Effector memory CD4-positive, alpha-beta T cell (primary cell): Measurements from ENCODE around the gene RBM44.
A peak's percentile ranks its signal among the peaks of the same experiment; 100 is the strongest.
"Not testable (repeated sequence)": the region's sequence is repeated elsewhere in the genome, so short reads cannot be mapped to it uniquely, and the experiment has no call there.

Experiments used
- DNase-seq, 3 donors: peaks; one replicate each; pipeline ENCODE4 v3.0.0-alpha.2; 2020
- H3K27ac ChIP-seq: 2 replicates; pipeline ENCODE4 v1.7.0; 2013; ENCODE audit warnings: mild to moderate bottlenecking, low read length, moderate library complexity; ENCODE audit not compliant: insufficient read depth, poor library complexity, severe bottlenecking
- H3K27me3 ChIP-seq: replicated peaks from 2 replicates; pipeline ENCODE4 v1.7.0; 2013; ENCODE audit warnings: mild to moderate bottlenecking, low read length; ENCODE audit not compliant: insufficient read depth, control insufficient read depth, poor library complexity, severe bottlenecking
- H3K36me3 ChIP-seq: 2 replicates; pipeline ENCODE4 v1.7.0; 2013; ENCODE audit warnings: mild to moderate bottlenecking, low read length, moderate library complexity; ENCODE audit not compliant: control insufficient read depth, insufficient read depth
- H3K4me1 ChIP-seq: 2 replicates; pipeline ENCODE4 v1.7.0; 2013; ENCODE audit warnings: low read length, mild to moderate bottlenecking; ENCODE audit not compliant: control insufficient read depth, insufficient read depth, poor library complexity, severe bottlenecking
- H3K4me3 ChIP-seq: 2 replicates; pipeline ENCODE4 v1.7.0; 2013; ENCODE audit warnings: low read length, low read depth, mild to moderate bottlenecking; ENCODE audit not compliant: insufficient read depth, poor library complexity, severe bottlenecking
- H3K9me3 ChIP-seq: 2 replicates; pipeline ENCODE4 v1.7.0; 2013; ENCODE audit warnings: mild to moderate bottlenecking, low read length, moderate library complexity; ENCODE audit not compliant: control insufficient read depth
- total RNA-seq, 3 donors: gene quantifications; one replicate each; lab custom pipeline; 2026; lab: John Stamatoyannopoulos, UW

Gene RBM44
- 3.9 to 6.3 (median 6.2) reads per million in 3 donors for total RNA-seq

GRCh38 chr2:237798236-237799059, at the start of gene RBM44:
RBM44 (plus strand) TSS chr2:237798779; CDS start chr2:237813610, 14,831 bp downstream.
- Histone ChIP-seq H3K27me3 (no peaks in the 10 kb centered on the region), H3K4me1 (no peaks in the 10 kb centered on the region), H3K4me3 (no peak within 1 kb of the TSS), H3K36me3 (no peaks in the 10 kb centered on the region), H3K9me3 (no peaks in the 10 kb centered on the region), H3K27ac (no peak within 1 kb of the TSS)
- no peak for DNase-seq

DNA sequence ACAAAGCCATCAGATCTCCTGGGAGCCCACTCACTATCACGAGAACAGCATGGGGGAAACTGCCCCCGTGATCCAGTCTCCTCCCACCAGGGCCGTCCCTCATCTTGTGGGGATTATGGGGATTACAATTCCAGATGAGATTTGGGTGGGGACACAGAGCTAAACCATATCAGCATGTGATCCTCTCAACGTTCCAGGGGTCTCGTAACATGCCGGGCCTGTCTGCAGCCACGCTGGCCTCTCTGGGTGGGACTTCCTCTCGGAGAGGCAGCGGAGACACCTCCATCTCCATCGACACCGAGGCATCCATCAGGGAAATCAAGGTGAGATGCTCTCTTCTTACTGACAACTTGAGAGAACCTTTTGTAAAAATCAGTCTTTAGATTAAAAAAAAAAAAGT, 49.6 kb upstream of the RBM44 start:
- Histone ChIP-seq H3K9me3 (no peaks in the 10 kb centered on the region), H3K36me3 (peaks cover 61% of the 10 kb centered on the region), H3K27ac (no peak overlapping the region), H3K4me1 (peaks cover 5% of the 10 kb centered on the region), H3K4me3 (no peak overlapping the region), H3K27me3 (no peaks in the 10 kb centered on the region)
- DNase-seq = no peak

- H3K9me3 ChIP-seq = no peaks in the 10 kb centered on the region
- peaks cover 70% of the 10 kb centered on the region for H3K36me3 ChIP-seq
These were observed 48.6 kb upstream of the RBM44 start for GRCh38 chr2:237749961-237750360.

GRCh38 chr2:237750441-237750840, 48.1 kb upstream of the RBM44 start:
- H3K4me3 ChIP-seq, H3K4me1 ChIP-seq, H3K27ac ChIP-seq, H3K9me3 ChIP-seq, H3K27me3 ChIP-seq, DNase-seq: not testable (repeated sequence)
- peaks cover 75% of the 10 kb centered on the region for H3K36me3 ChIP-seq

More at GRCh38 chr2:237749961-237750360, 48.6 kb upstream of the RBM44 start:
- Histone ChIP-seq H3K27ac (no peak overlapping the region), H3K27me3 (no peaks in the 10 kb centered on the region), H3K4me3 (no peak overlapping the region), H3K4me1 (peaks cover 2% of the 10 kb centered on the region)
- no peak for DNase-seq

DNA sequence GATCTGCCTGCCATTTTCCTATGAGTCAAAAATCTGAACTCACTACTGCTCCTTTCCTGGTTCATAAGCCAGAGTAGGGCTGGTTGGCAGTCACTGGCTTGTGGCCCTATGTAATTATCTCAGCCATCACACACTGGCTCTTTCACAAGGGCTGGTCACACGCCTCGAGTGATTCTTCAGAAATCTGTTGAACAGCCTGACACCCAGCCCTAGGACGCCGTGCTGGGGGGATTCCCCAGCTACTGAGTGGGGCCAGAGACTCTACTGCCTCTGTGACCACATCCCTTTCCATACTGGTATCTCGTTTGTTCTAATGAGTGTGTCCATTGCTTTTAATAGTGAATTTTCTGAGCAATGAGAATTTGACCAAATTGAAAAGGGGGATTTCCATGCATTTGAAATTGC, 45.8 kb upstream of the RBM44 start:
- Histone ChIP-seq H3K27ac (peak overlapping the region; percentile 16), H3K4me3 (no peak overlapping the region), H3K9me3 (no peaks in the 10 kb centered on the region), H3K27me3 (no peaks in the 10 kb centered on the region), H3K36me3 (peaks cover 92% of the 10 kb centered on the region), H3K4me1 (no peaks in the 10 kb centered on the region)
- no peak for DNase-seq

DNA sequence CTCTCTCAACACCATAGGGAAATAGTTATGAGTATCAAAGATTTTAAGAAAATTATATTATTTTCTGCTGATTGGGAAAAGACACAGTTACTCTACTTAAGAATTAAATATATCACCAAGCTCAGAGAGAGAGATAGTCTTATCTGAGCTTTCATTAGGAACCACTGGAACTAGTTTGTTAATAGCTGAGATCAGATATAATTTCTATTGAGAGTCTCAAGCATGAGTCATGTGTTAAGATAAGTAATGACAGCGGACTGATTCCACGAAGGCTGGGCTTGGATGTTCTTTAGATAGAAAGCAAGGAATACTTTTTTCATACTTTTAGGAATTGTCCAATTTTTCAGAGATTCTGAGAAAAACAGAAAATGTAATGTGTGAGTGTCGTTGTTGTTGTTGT, 44.4 kb upstream of the RBM44 start:
- Histone ChIP-seq H3K27ac (no peak overlapping the region), H3K9me3 (no peaks in the 10 kb centered on the region), H3K27me3 (no peaks in the 10 kb centered on the region), H3K36me3 (peaks cover 91% of the 10 kb centered on the region), H3K4me3 (no peak overlapping the region), H3K4me1 (no peaks in the 10 kb centered on the region)
- no peak for DNase-seq

DNA sequence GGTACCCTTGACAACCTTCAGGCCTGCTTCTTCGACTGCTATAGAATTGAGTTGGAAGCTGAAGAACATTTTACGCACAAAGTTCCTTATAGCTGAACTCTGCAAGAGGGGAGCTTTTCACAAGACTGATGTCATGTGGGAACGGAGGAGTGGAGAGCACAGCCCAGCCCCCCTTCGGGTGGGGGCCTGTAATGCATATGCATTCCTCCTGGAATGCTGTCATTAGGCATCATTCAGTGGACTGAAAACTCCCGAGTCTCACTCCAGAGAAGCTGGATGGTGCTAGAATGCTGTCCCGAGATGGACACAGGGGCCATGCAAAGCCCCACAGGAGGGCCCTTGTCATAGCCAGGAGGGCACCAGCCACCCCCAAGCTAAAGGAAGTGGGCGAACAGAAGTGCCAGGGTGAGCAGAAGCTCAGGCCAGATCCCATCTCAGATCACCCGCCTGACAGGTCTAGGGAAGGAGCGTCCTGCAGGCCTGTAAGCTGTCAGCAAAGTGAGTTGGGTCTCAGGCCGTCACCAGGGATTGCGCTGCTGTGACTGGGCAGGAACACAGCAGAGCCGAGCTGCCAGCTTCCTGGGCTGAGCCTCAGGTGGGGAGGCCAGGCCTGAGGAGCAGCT, 43.8 kb upstream of the RBM44 start:
- no peak for DNase-seq
- no peaks in the 10 kb centered on the region for H3K9me3 ChIP-seq
- H3K36me3 ChIP-seq = peaks cover 91% of the 10 kb centered on the region
- H3K27me3 ChIP-seq = no peaks in the 10 kb centered on the region
- H3K27ac ChIP-seq = no peak overlapping the region
- no peak overlapping the region for H3K4me3 ChIP-seq
- H3K4me1 ChIP-seq = no peaks in the 10 kb centered on the region

DNA sequence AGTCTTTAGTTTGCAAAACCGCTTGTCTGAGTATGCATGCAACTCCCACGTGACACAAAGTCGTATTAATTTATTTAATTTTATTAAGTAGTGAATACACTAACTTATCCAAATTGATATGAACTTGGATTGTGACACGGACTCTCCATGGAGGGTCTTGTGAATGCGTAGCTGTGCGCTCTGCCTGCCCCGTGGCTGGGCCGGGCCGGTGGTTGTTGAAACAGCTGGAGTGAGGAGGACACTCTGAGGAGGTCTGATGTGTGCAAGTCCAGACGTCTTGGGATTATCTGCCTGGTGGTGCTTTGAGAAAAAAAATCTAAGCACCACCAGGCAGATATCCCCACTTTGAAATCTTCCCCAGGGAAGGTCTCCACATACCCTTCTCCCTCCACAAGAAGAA, 41.0 kb upstream of the RBM44 start:
- Histone ChIP-seq H3K4me3 (no peak overlapping the region), H3K9me3 (no peaks in the 10 kb centered on the region), H3K36me3 (peaks cover 91% of the 10 kb centered on the region), H3K27me3 (no peaks in the 10 kb centered on the region), H3K27ac (no peak overlapping the region), H3K4me1 (no peaks in the 10 kb centered on the region)
- DNase-seq = no peak

GRCh38 chr2:237758185-237758584, 40.4 kb upstream of the RBM44 start:
- DNase-seq = no peak
- Histone ChIP-seq H3K36me3 (peaks cover 89% of the 10 kb centered on the region), H3K4me1 (no peaks in the 10 kb centered on the region), H3K4me3 (no peak overlapping the region), H3K9me3 (no peaks in the 10 kb centered on the region), H3K27me3 (no peaks in the 10 kb centered on the region), H3K27ac (no peak overlapping the region)

DNA sequence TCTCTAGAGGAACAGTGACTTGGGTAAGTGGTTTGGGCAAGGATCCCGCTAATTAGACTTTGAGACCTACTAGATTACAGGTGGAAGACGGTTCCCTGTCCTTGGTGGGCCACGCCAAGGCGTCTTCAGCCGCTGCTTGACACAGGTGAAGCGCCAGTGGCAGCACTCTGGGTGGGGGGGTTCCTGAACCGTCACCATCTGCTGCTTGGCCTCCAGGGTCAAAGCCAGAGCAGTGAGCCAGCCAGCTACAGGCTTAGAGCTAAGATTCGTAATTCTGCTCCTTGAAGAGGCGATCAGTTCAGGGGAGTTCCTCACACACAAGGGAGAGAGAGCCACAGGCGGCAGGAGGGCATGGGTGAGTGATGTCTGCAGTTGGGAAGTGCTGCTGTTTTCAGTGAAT, 39.4 kb upstream of the RBM44 start:
- peaks cover 84% of the 10 kb centered on the region for H3K36me3 ChIP-seq
- no peaks in the 10 kb centered on the region for H3K27me3 ChIP-seq
- H3K4me3 ChIP-seq = no peak overlapping the region
- H3K4me1 ChIP-seq = no peaks in the 10 kb centered on the region
- no peaks in the 10 kb centered on the region for H3K9me3 ChIP-seq
- no peak for DNase-seq
- no peak overlapping the region for H3K27ac ChIP-seq
